C4-2B (cell line): ENCODE results near the gene LTC4S.

Experiments
- ZFX ChIP-seq: fragments of 450-650 bp; IDR thresholded peaks from 2 replicates; pipeline ENCODE4 v1.6.1; 2017
- TF ChIP-seq, protein P1 (sequence below): fragments of 450-650 bp; conservative IDR thresholded peaks from 2 replicates; pipeline ENCODE4 v1.5.1; 2017; ENCODE audit warnings: mild to moderate bottlenecking

DNA sequence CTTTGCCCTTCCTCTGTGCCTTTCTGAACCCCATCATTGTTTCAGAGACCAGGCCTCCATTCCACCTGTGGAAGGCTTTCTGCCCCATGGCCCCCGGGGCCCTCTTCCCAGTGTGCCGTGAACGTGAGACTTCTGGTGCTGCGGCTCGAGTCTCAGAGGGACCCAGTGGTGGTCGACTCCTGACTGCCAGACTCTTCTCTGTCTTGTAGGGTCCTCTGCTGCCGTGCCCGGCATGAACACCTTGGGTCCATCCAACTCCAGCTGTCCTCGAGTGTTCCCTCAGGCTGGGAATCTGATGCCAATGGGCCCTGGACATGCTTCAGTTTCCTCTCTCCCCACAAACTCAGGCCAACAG, 20.1 kb upstream of the LTC4S start:
- TF ChIP-seq, protein P1, sequence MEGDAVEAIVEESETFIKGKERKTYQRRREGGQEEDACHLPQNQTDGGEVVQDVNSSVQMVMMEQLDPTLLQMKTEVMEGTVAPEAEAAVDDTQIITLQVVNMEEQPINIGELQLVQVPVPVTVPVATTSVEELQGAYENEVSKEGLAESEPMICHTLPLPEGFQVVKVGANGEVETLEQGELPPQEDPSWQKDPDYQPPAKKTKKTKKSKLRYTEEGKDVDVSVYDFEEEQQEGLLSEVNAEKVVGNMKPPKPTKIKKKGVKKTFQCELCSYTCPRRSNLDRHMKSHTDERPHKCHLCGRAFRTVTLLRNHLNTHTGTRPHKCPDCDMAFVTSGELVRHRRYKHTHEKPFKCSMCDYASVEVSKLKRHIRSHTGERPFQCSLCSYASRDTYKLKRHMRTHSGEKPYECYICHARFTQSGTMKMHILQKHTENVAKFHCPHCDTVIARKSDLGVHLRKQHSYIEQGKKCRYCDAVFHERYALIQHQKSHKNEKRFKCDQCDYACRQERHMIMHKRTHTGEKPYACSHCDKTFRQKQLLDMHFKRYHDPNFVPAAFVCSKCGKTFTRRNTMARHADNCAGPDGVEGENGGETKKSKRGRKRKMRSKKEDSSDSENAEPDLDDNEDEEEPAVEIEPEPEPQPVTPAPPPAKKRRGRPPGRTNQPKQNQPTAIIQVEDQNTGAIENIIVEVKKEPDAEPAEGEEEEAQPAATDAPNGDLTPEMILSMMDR: no peak
- no peak for TF ChIP-seq ZFX
